NCI-H446 treated with DMSO at 0.1 percent for 48 hours (cell line): Measurements from ENCODE around the gene GNAI1.

Experiments
- DNase-seq: peaks from one replicate; lab custom pipeline; 2025; lab: John Stamatoyannopoulos, UW

GNAI1 gene

DNA sequence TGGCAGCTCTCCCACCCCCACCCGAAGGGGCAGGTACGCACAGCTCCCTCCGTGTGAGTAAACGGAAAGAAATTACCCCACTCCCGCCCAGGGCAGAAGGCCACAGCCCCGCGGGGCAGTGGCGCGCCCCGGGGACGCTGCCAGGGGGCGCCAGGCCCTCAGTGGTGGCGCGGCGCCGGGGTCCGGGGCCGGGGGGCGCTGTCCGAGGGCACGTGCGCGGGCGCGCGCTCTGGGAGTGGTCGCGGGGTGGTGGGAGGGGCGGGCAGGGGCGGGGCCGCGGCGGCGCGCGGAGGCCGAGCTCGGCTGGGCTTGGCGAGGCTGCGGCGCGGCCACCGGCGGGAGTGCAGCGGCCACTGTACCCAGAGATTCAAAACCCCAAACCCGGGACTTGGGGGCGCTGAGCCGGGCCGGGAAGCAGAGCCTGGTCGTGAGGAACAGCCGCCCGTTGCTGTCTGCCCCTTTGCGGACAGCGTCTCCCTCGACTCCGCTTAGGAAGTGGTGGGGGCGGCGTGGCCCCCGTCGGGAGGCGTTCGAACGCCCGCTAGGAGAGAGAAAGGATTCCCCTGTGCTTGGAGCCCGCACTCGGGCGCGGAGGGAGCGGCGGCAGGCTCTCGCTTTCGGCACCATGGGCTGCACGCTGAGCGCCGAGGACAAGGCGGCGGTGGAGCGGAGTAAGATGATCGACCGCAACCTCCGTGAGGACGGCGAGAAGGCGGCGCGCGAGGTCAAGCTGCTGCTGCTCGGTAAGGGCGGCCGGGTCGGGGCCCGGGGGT is at the start of gene GNAI1:
GNAI1 (plus strand) TSS at position 296 of the 773 bp plus-strand sequence; CDS start at position 626, 330 bp downstream.
- DNase-seq, result no peak

DNA sequence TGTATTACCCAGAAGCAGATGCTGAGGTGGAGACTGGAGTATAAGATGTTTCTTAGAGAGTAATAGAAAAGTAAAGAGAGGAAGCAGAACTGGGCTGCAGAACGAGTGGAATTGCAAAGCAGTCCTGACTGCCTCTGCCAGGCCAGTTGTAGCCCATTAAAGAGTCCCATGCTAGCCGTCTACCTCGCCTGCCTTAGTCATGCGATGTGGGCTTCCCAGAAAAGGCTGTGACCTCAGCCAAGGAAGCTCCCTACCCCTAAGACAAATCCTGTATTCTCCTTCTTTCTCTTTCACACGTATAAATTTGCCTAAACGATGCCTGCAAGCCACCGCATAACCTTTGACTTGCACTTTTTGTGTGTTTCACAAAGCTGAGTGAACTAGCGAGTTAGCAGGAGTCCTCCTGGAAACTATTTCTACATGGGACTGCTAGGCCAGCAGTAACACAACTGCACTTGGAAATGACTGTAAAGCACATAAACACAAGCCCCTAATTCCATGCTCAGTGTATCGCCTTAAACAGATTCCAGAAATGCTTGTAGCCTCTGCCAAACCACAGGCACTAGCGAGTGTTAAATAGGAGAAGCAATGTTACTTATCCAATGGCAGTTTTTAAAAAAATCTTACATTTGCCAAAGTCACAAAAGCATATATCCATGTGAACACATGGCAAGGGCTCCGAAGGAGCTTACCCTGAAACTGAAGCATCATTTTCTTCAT is 47.4 kb upstream of the GNAI1 start:
- DNase-seq, result no peak

DNA sequence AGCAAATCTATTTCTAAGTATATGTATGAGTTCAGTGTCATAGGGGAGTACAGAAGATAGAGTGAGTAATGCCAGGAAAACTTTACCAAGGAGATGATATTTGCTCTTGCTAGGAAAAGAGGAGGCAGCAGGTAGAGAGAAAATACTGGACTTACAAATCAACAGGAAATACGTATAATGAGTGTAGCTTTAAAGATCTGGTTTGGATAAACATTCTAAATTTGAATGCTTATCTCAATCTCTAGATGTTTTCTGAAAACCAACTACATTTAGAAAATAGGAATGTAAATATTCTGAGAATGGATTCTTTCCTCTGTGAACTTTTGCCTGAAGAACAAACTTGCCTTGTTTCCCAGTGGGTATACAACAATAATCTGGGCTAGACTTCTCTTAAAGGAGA is 46.9 kb upstream of the GNAI1 start:
- no peak for DNase-seq

- DNase-seq, result no peak
Measured at GRCh38 chr7:80088705-80089104, 45.9 kb upstream of the GNAI1 start.

DNA sequence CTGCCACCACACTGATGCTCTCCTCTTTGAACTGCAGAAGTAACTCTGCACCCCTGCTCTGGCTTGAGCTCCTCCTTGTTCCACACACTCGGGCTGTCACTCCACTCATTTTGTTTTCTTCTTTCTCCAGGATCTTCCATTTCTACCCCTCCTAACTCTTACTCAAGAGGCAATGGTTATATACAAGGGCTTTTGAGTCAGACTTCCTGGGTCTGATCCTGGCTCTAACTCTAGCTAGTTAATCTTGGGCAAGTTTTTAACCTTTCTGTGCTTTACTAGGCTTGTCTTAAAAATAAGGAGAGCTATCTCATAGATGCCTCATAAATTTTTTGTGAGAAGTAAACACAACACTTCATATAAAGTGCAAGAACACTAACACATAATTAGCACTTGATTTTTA is 45.3 kb upstream of the GNAI1 start:
- no peak for DNase-seq

GRCh38 chr7:80093349-80093748 is 41.3 kb upstream of the GNAI1 start:
- DNase-seq, result no peak

DNA sequence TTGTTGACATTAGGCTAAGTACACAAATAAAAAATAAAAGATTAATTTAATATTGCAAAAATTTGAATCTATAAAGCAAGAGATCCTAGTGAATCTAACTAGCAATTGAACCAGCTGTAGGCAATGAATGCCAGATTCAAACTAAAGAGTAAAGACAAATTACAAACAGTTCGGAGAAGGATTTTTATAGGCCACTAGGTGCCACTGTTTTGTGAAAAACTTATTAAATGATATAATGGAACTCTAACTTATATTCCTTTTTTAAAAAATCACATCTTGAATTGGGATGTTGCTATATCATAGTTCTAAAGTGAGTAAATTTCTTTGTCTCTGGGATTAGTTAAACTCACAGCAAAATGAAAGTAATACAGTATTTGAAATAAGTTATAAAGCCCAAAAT is 39.1 kb upstream of the GNAI1 start:
- no peak for DNase-seq

DNA sequence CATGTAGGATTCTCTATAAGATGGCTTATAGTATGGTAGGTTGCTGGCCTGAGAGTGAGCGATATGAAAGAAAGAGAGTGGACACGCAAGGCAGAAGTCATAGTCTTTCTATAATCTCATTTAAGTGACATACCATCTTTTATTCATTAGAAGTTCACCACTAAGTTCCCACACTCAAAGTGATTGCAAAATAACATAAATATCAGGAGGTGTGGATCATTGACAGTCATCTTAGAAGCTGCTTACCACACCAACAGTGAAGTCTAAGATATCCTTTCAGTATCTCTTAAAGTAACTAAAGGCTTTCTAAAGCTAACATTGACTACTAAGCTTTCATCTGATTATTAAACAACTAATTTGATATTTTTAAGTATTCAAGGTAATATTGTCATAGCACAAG is 36.9 kb upstream of the GNAI1 start:
- no peak for DNase-seq

- no peak for DNase-seq
Measured at GRCh38 chr7:80098795-80099194, 35.8 kb upstream of the GNAI1 start.

- DNase-seq, result no peak
Measured at GRCh38 chr7:80100254-80100653, 34.4 kb upstream of the GNAI1 start.

DNA sequence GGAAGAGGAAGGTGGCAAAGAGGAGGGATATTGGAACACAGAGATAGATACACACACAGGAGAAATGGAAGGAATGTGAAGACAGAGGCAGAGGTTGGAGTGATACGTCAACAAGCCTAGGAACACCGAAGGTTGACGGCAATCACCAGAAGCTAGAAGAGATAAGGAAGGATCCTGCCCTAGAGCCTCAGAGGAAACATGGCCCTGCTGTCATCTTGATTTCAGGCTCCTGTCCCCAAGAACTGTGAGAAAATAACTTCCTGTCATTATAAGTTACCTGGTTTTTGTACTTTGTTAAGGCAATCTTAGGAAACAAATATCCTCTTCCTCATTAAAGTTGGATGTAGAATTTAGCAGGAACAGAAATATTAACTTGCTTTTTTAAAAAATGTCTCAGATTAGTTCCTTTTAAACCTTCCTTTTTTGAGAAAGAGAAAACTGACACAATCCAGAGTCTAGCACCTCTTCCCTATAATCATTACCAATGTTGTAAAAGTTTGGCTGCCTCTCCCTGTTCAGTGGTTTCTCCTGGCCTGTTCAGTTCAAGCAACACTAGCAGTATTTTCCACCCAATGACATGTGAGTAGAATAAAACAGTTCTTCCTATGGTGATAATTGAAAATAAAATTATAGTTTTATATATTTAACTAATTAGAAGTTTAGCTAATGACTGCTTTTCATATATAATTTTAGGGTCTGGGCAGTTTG is 28.8 kb upstream of the GNAI1 start:
- DNase-seq, result no peak

DNA sequence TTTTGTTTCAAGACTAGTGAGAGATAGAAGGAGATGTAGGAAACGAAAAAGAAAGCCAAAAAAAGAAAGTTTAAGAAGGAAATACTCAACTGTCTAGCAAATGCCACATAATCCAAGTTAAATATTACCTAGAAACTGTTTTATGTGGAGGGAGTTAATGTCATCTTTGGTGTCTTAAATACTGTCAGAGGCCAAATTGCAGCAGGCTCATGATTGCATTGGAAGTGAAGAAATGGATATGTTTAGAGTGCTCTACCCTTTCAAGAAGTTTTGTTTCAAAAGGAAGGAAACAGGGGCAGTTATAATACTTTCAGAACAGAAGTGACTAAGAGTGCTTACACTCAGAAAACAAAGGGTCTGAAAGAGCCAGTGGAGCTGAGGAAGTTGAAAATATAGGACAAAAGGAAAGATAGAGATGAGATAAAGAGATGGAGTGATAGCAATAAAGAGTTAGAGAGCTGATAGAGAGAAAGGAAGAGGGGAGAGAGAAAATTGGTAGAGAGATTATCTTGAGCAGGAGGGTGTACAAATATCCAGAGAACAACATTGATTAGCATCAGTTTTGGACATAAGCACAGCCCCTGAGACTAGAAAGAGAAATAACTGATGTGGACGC is 28.0 kb upstream of the GNAI1 start:
- no peak for DNase-seq

GRCh38 chr7:80107278-80107677 is 27.4 kb upstream of the GNAI1 start:
- DNase-seq, result no peak

GRCh38 chr7:80110376-80110775 is 24.3 kb upstream of the GNAI1 start:
- DNase-seq, result no peak

GRCh38 chr7:80114159-80114558 is 20.5 kb upstream of the GNAI1 start:
- DNase-seq, result no peak

DNA sequence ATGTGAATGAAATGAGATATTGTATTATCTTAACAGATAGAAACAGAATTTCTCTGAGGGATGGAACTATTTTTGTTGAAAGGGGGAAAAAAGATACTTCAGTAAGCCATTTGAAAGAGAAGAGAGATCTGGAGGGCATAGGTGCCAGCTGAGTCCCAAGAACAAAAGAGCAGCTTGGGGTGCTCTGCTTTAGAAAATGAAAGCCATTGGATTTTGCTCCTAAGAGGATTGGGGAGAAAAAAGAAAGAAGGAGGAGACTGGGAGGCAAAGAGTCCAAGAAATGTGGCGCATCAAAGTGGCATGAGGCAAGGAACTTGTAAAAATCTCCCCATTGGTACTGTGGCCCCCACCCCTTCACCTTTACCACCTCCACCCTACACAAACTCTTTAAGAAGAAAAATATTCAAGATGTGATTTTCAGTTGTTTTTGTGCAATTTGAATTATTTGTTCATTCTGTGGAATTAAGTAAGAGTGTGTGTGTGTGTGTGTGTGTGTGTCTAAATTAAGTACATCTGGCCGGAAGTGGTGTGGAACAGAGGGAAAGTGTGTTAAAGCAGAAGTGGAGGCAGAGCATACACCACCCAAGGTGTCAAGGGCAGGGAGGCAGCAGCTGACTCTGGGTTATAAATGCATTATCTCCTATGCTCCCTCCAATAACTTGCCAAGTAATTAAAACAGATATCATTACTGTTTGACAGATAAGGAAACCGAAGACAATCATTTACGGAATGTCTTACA is 9.9 kb upstream of the GNAI1 start:
- DNase-seq, result no peak

DNA sequence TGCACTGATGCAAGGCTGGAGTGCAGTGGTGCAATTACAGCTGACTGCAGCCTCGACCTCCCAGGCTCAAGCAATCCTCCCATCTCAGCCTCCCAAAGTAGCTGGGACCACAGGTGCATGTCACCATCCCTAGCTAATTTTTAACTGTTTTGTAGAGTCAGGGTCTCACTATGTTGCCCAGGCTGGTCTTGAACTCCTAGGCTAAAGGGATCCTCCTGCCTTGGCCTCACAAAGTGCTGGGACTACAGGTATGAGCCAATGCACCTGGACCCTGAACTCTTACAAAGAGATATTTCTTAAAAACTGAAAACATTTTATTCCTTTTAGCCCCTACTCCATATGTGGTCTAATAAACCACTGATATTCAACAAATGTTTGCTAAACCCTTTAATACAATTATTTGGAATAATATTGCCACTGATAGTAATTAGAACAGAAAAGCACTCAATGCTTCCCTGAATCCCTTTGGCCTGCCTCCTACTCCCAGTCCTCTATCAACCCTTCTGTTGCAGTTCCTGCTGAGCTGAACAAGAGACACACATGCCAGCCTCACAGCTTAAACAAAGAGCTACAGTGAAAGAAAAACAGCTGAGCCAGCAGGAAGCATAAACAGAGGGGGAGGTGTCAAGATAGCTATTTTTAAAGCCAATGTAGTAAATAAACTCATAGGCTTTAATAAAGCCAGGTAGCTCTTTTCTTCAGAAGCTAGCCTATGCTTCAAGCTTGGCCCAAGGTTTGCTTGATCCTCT is 7.0 kb upstream of the GNAI1 start:
- peak; percentile 38 for DNase-seq

DNA sequence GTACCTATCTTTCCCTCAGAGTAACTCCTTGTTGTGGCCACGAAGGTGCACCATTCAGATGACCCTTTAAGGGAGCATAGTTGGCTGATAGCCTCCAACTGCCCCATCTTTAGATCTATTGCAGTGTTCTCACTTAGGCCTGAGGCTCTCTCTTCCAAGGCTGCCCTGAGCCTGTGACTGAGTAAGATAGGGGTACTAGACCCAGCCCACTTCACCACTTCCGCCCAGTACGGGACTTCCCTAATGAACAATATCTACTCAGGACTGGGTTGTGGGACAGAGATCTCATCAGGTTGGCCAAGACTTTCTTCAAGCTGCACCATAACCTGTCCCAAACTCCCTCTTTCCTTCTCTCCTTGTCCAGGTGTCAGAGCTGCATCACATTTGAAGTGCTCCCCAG is 5.7 kb upstream of the GNAI1 start:
- DNase-seq, result no peak

DNA sequence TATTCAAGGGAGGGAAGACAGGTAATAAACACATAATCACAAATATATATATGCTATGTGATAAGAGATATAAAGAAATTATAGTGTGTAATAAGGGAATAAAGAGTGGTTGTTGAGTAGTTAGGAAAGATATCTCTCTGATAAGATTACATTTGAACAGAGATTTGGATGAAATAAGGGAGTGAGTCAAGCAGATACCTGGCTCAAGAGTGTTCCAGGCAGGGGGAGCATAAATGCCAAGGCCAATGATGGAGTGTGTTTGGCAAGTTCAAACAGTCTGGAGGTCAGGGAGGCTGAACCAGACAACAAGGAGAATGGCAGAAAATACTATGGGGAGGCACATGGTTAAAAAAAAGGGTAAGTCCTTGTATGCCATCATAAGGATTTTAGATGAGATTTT is 4.8 kb upstream of the GNAI1 start:
- DNase-seq, result no peak

- DNase-seq, result no peak
Measured at GRCh38 chr7:80131675-80132435, 2.8 kb upstream of the GNAI1 start.
